ENCODE data around the gene ARG1. TPM values are rescaled to one million over a fixed set of nuclear protein-coding genes. Genes with fewer than 3 reads are reported as not detected.

ARG1 gene
- total and polyA plus RNA-seq, 8 donors = 0.30 to 2.2 (median 2.2) TPM; not detected in 5

- intact Hi-C loops (cut with DNase I; ENCODE audit: low total_unique reads) = no loop called here
- H3K27ac ChIP-seq = peak overlapping the region in 1 of 5 donors; percentile 42
- no peak overlapping the region for H3K4me3 ChIP-seq
- no peak for DNase-seq
- H3K27me3 ChIP-seq = no peaks in the 10 kb centered on the region
- H3K36me3 ChIP-seq = peaks cover 0 to 14% (median 13%) of the 10 kb centered on the region in 4 donors
- no peak for TF ChIP-seq CTCF (IDR thresholded peaks at IDR 0.05)
- no peak for TF ChIP-seq POLR2AphosphoS5 (IDR thresholded peaks at IDR 0.05)
- TF ChIP-seq POLR2A (IDR thresholded peaks at IDR 0.05) = no peak
- TF ChIP-seq EP300 (IDR thresholded peaks at IDR 0.05) = no peak
- H3K4me1 ChIP-seq = peaks cover 10 to 39% (median 26%) of the 10 kb centered on the region in 4 donors
- H3K9me3 ChIP-seq = no peaks in the 10 kb centered on the region
- 30 to 63% (median 40%) methylated on average over 2 of the region's 2 CpGs for WGBS, 5 donors
These were observed 56.6 kb downstream of the ARG1 start for GRCh38 chr6:131629651-131630050.

GRCh38 chr6:131631625-131632289 lies 58.7 kb downstream of the ARG1 start:
- Histone ChIP-seq H3K36me3 (no peaks in the 10 kb centered on the region), H3K4me3 (no peak overlapping the region), H3K27me3 (no peaks in the 10 kb centered on the region), H3K9me3 (no peaks in the 10 kb centered on the region), H3K4me1 (peaks cover 10 to 31% (median 20%) of the 10 kb centered on the region in 4 donors), H3K27ac (no peak overlapping the region)
- intact Hi-C loops (cut with DNase I; ENCODE audit: low total_unique reads) = no loop called here
- DNase-seq = no peak
- TF ChIP-seq POLR2A (IDR thresholded peaks at IDR 0.05) = no peak
- TF ChIP-seq EP300 (IDR thresholded peaks at IDR 0.05) = no peak
- TF ChIP-seq CTCF (IDR thresholded peaks at IDR 0.05) = no peak
- no peak for TF ChIP-seq POLR2AphosphoS5 (IDR thresholded peaks at IDR 0.05)
- WGBS, 5 donors = 82 to 89% (median 84%) methylated on average over 3 of the region's 3 CpGs

Other genes starting within 250 kb of the ARG1 start
- 100 to 1,000 TPM in 1 of 5 donors, 10 to 100 TPM in 4; 12.1 to 107 (median 21.6) TPM for gene MED23, start 55.0 kb downstream of the ARG1 start, total RNA-seq
- 10 to 100 TPM in 1 of 3 donors, 1 to 10 TPM in 2; 4.0 to 13.0 (median 6.6) TPM for gene MED23, start 55.0 kb downstream of the ARG1 start, polyA plus RNA-seq
- 10 to 100 TPM in 1 of 5 donors, 1 to 10 TPM in 1, under 1 TPM in 1, not detected in 2; 0.45 to 13.0 (median 4.4) TPM for gene ENPP3, start 64.1 kb downstream of the ARG1 start, total RNA-seq
- under 1 TPM; 0.31 to 0.76 (median 0.38) TPM for gene ENPP3, start 64.1 kb downstream of the ARG1 start, polyA plus RNA-seq
- gene OR2A4, start 128.2 kb downstream of the ARG1 start, total RNA-seq = 1 to 10 TPM in 2 of 5 donors, not detected in 3; 1.7 to 5.5 TPM
- gene OR2A4, start 128.2 kb downstream of the ARG1 start, polyA plus RNA-seq = not detected
- gene CTAGE9, start 137.8 kb downstream of the ARG1 start, total RNA-seq = 1 to 10 TPM in 1 of 5 donors, not detected in 4; 6.2 TPM
- gene CTAGE9, start 137.8 kb downstream of the ARG1 start, polyA plus RNA-seq = not detected
- 10 to 100 TPM in 4 of 5 donors, 1 to 10 TPM in 1; 2.9 to 42.0 (median 14.1) TPM for gene ENPP1, start 234.8 kb downstream of the ARG1 start, total RNA-seq
- 1 to 10 TPM in 1 of 3 donors, under 1 TPM in 2; 0.31 to 2.8 (median 0.87) TPM for gene ENPP1, start 234.8 kb downstream of the ARG1 start, polyA plus RNA-seq